HG02943 (cell line): ENCODE data around the gene URGCP.
"Not testable (repeated sequence)": the region's sequence is repeated elsewhere in the genome, so short reads cannot be mapped to it uniquely, and the experiment has no call there.

Source experiments
- ATAC-seq: cut with Tn5 transposase; IDR thresholded peaks from one replicate; pipeline ENCODE4 v1.9.1; 2021; ENCODE audit warnings: mild to moderate bottlenecking, low read depth, moderate library complexity; ENCODE audit not compliant: unreplicated experiment

URGCP gene

GRCh38 chr7:43915907-43916306, 9.5 kb upstream of the URGCP start:
- no peak for ATAC-seq

- ATAC-seq, result no peak
These were observed 8.4 kb upstream of the URGCP start for GRCh38 chr7:43914795-43915194.

GRCh38 chr7:43905956-43906330, 453 bp downstream of the URGCP start:
- ATAC-seq, result no peak

GRCh38 chr7:43905209-43905946, 1.0 kb downstream of the URGCP start:
- ATAC-seq, result no peak

GRCh38 chr7:43904533-43905208, 1.7 kb downstream of the URGCP start:
- no peak for ATAC-seq

- ATAC-seq, result no peak
These were observed 3.8 kb downstream of the URGCP start for GRCh38 chr7:43902542-43903054.

GRCh38 chr7:43898571-43898970, 7.8 kb downstream of the URGCP start:
- not testable (repeated sequence) for ATAC-seq

- ATAC-seq, result no peak
These were observed 10.5 kb downstream of the URGCP start for GRCh38 chr7:43895847-43896415.

GRCh38 chr7:43891069-43891955, 15.1 kb downstream of the URGCP start:
- no peak for ATAC-seq

GRCh38 chr7:43890468-43890867, 15.9 kb downstream of the URGCP start:
- no peak for ATAC-seq

GRCh38 chr7:43888993-43889945, 17.1 kb downstream of the URGCP start:
- no peak for ATAC-seq

GRCh38 chr7:43884617-43885016, 21.8 kb downstream of the URGCP start:
- no peak for ATAC-seq

- ATAC-seq, result no peak
These were observed 22.2 kb downstream of the URGCP start for GRCh38 chr7:43884209-43884608.

GRCh38 chr7:43880596-43880995, 25.8 kb downstream of the URGCP start:
- ATAC-seq, result no peak

GRCh38 chr7:43879477-43879876, 26.9 kb downstream of the URGCP start:
- ATAC-seq, result no peak

- no peak for ATAC-seq
These were observed 27.5 kb downstream of the URGCP start for GRCh38 chr7:43878867-43879266.

GRCh38 chr7:43877968-43878864, 28.2 kb downstream of the URGCP start:
- no peak for ATAC-seq

- no peak for ATAC-seq
These were observed 29.2 kb downstream of the URGCP start for GRCh38 chr7:43876976-43877745.
